Measurements from ENCODE around the gene PDZRN3.

The PDZRN3 gene

GRCh38 chr3:73448041-73448440 is 176.7 kb downstream of the PDZRN3 start:
- DNase-seq = no peak

- no peak for DNase-seq
Observed at GRCh38 chr3:73447111-73447510, 177.6 kb downstream of the PDZRN3 start.

- no peak for DNase-seq
Observed at GRCh38 chr3:73446467-73447110, 178.2 kb downstream of the PDZRN3 start.

- DNase-seq = no peak
Observed at GRCh38 chr3:73442886-73443285, 181.9 kb downstream of the PDZRN3 start.

- no peak for DNase-seq
Observed at GRCh38 chr3:73442152-73442551, 182.6 kb downstream of the PDZRN3 start.

GRCh38 chr3:73437828-73438227 is 186.9 kb downstream of the PDZRN3 start:
- DNase-seq = no peak

- DNase-seq = no peak
Observed at GRCh38 chr3:73435055-73435454, 189.7 kb downstream of the PDZRN3 start.

GRCh38 chr3:73433687-73434086 is 191.1 kb downstream of the PDZRN3 start:
- DNase-seq = no peak

- no peak for DNase-seq
Observed at GRCh38 chr3:73433079-73433478, 191.7 kb downstream of the PDZRN3 start.

- DNase-seq = no peak
Observed at GRCh38 chr3:73432706-73433032, 192.1 kb downstream of the PDZRN3 start.

- no peak for DNase-seq
Observed at GRCh38 chr3:73432023-73432705, 192.6 kb downstream of the PDZRN3 start.

- no peak for DNase-seq
Observed at GRCh38 chr3:73431183-73431900, 193.4 kb downstream of the PDZRN3 start.

- no peak for DNase-seq
Observed at GRCh38 chr3:73427048-73427706, 197.6 kb downstream of the PDZRN3 start.

GRCh38 chr3:73426606-73427005 is 198.1 kb downstream of the PDZRN3 start:
- DNase-seq = no peak

- no peak for DNase-seq
Observed at GRCh38 chr3:73423116-73423515, 201.6 kb downstream of the PDZRN3 start.

- DNase-seq = no peak
Observed at GRCh38 chr3:73422571-73422970, 202.2 kb downstream of the PDZRN3 start.

GRCh38 chr3:73419942-73420341 is 204.8 kb downstream of the PDZRN3 start:
- DNase-seq = no peak

- DNase-seq = no peak
Observed at GRCh38 chr3:73419179-73419803, 205.4 kb downstream of the PDZRN3 start.

GRCh38 chr3:73418681-73419080 is 206.1 kb downstream of the PDZRN3 start:
- DNase-seq = no peak

- no peak for DNase-seq
Observed at GRCh38 chr3:73415118-73415517, 209.6 kb downstream of the PDZRN3 start.

GRCh38 chr3:73413619-73414018 is 211.1 kb downstream of the PDZRN3 start:
- no peak for DNase-seq

- DNase-seq = no peak
Observed at GRCh38 chr3:73411993-73412392, 212.7 kb downstream of the PDZRN3 start.

- DNase-seq = no peak
Observed at GRCh38 chr3:73411545-73411944, 213.2 kb downstream of the PDZRN3 start.

All from stimulated activated CD4-positive, alpha-beta T cell treated with anti-CD3 and anti-CD28 coated beads, Interleukin-4, amount 100 ng/mL, for 1 hour (primary cell).